ENCODE measurements around the gene FBXW8. TPM values are rescaled to one million over a fixed set of nuclear protein-coding genes. Genes with fewer than 3 reads are reported as not detected.

The FBXW8 gene
- total RNA-seq, 1 experiment from 2014 or later, result 15.3 TPM

GRCh38 chr12:116954710-116955381, 44.1 kb downstream of the FBXW8 start:
- H2BK12ac ChIP-seq (ENCODE audit: insufficient read length, low read depth, low read length), result no peak overlapping the region
- H3K9me3 ChIP-seq (ENCODE audit: control insufficient read depth, low read depth, low read length), result no peaks in the 10 kb centered on the region
- no peak overlapping the region for H3K56ac ChIP-seq (ENCODE audit: insufficient read length, low read depth, low read length)
- no peak overlapping the region for H3K27ac ChIP-seq (ENCODE audit: insufficient read length, low read depth, low read length)
- H3K18ac ChIP-seq (ENCODE audit: insufficient read length, low read depth, low read length), result no peak overlapping the region
- no peak for TF ChIP-seq CTCF (conservative IDR thresholded peaks at IDR 0.05)
- H3K9me3 Mint-ChIP-seq, result no peaks in the 10 kb centered on the region
- no peak overlapping the region for H3K14ac ChIP-seq (ENCODE audit: insufficient read depth, low read length)
- H3K4me1 Mint-ChIP-seq, result 0 out of 4 replicates have a peak, but pooled peaks cover 0 to 3% of the 10 kb centered on the region in 2 experiments
- no CpG with 5 or more reads among the region's 13 CpGs for WGBS (ENCODE audit: extremely low coverage, insufficient read length, low lambda C conversion rate)
- H3K4me2 ChIP-seq (ENCODE audit: insufficient read depth, insufficient read length, low read length), result no peak overlapping the region
- H3K27me3 Mint-ChIP-seq (ENCODE audit: low read depth), result no peaks in the 10 kb centered on the region
- no peak overlapping the region for H3T11ph ChIP-seq (ENCODE audit: low read length)
- no peaks in the 10 kb centered on the region for H4K20me1 ChIP-seq (ENCODE audit: control insufficient read depth, insufficient read depth, insufficient read length)
- no peak overlapping the region for H4K91ac ChIP-seq (ENCODE audit: insufficient read length, low read depth, low read length)
- no peak overlapping the region for H3K23ac ChIP-seq (ENCODE audit: insufficient read length, low read depth, low read length)
- H3K79me1 ChIP-seq (ENCODE audit: insufficient read depth, low read depth, low read length, poor library complexity, severe bottlenecking), result no peaks in the 10 kb centered on the region
- H3K79me2 ChIP-seq (ENCODE audit: insufficient read depth, low read length), result no peaks in the 10 kb centered on the region
- H2AFZ ChIP-seq (ENCODE audit: low read length), result no peak overlapping the region
- H3K4me1 ChIP-seq (ENCODE audit: insufficient read depth, low read length), result no peaks in the 10 kb centered on the region
- no peak for DNase-seq
- no peak overlapping the region for H4K8ac ChIP-seq (replicated peaks; ENCODE audit: insufficient read length, low read depth, low read length)
- no peak overlapping the region for H4K5ac ChIP-seq (ENCODE audit: insufficient read length, low read depth, low read length)
- H2BK15ac ChIP-seq (ENCODE audit: low read depth, low read length), result no peak overlapping the region
- no peak overlapping the region for H2BK5ac ChIP-seq (ENCODE audit: insufficient read length, low read length)
- no peak overlapping the region for H2BK20ac ChIP-seq (ENCODE audit: low read depth, low read length, poor library complexity, severe bottlenecking)
- no peak overlapping the region for H3K9ac ChIP-seq (ENCODE audit: extremely low read depth, insufficient read length, low read length)
- H3K4ac ChIP-seq (ENCODE audit: low read depth, low read length), result no peak overlapping the region
- no peaks in the 10 kb centered on the region for H3K27me3 ChIP-seq (ENCODE audit: insufficient read depth, low read length)
- no peak overlapping the region for H2AK5ac ChIP-seq (ENCODE audit: insufficient read length, low read length)
- peaks cover 0 to 4% (median 2%) of the 10 kb centered on the region in 3 experiments; a peak in 4 of 7 replicates for H3K36me3 Mint-ChIP-seq (ENCODE audit: insufficient read depth in 1 of 3, low read depth in 3 of 3)
- H3K27ac Mint-ChIP-seq, result peak overlapping the region in 1 of 3 experiments; percentile 71; a peak in 2 of 7 replicates
- no peak overlapping the region for H3K4me3 Mint-ChIP-seq
- H2BK120ac ChIP-seq (ENCODE audit: low read depth, low read length, poor library complexity, severe bottlenecking), result no peak overlapping the region
- H3K23me2 ChIP-seq (ENCODE audit: insufficient read length, low read depth, low read length, poor library complexity, severe bottlenecking), result no peaks in the 10 kb centered on the region
